GM12878 (cell line): Measurements from ENCODE around the gene RNLS. TPM values are rescaled to one million over a fixed set of nuclear protein-coding genes. Genes with fewer than 3 reads are reported as not detected.

Experiments
- CTCF ChIP-seq, 3 experiments: IDR thresholded peaks in 2 of 3; conservative IDR thresholded peaks in 1 of 3; 2 replicates each; pipeline ENCODE4 v1.5.1; 2011; ENCODE audit warnings: low read depth in 3 of 3, low read length in 3 of 3, mild to moderate bottlenecking in 3 of 3, control low read depth in 2 of 3, moderate library complexity in 2 of 3, inconsistent platforms in 1 of 3, mixed read lengths in 1 of 3; ENCODE audit not compliant: control insufficient read depth in 2 of 3, insufficient read depth in 1 of 3; ENCODE audit errors: extremely low read depth in 1 of 3
- ELK1 ChIP-seq: IDR thresholded peaks from 2 replicates; pipeline ENCODE4 v1.6.1; 2012; ENCODE audit warnings: low read depth, low read length, improper control_type of control experiment
- FOXM1 ChIP-seq: IDR thresholded peaks from 2 replicates; pipeline ENCODE4 v1.6.1; 2012; ENCODE audit warnings: low read depth, mild to moderate bottlenecking, inconsistent platforms, low read length, moderate library complexity
- MYC ChIP-seq: IDR thresholded peaks from 2 replicates; pipeline ENCODE4 v1.6.1; 2011; ENCODE audit warnings: mild to moderate bottlenecking, low read length, moderate library complexity, inconsistent platforms; ENCODE audit not compliant: insufficient read depth, insufficient replicate concordance, insufficient read length, severe bottlenecking
- polyA plus RNA-seq, 11 experiments: library from polyadenylated mRNA; depleted of rRNA in 4 of 11; unstranded in 6 of 11; stranded (reverse) in 5 of 11; fragments of >200 nt; fragmentation: Nextera tagmentation in 4 of 11; fragmentation: Illumina TruSeq in 1 of 11; extraction: Ambion mirVana in 4 of 11; extraction: Trizol in 1 of 11; gene quantifications; 1 replicate in 1 of 11; 2 replicates in 10 of 11; pipeline versions ENCODE4 v1.2.1 to v1.2.3, GENCODE V29; 2011 to 2016; ENCODE audit warnings: inconsistent platforms in 2 of 11, missing spikeins in 2 of 11, low read depth in 1 of 11
- total RNA-seq, 4 experiments: library from RNA; depleted of rRNA in 3 of 4; stranded (reverse); fragments of >200 nt in 3 of 4; fragmentation: Illumina TruSeq in 1 of 4; extraction: Trizol in 1 of 4; gene quantifications; 2 replicates each; pipeline versions ENCODE4 v1.2.1 to v1.2.3, GENCODE V29; 2013 to 2021
- TF ChIP-seq, protein P1 (sequence below): fragments of 450-650 bp; conservative IDR thresholded peaks from 2 replicates; pipeline ENCODE4 v1.6.1; 2017; ENCODE audit warnings: mild to moderate bottlenecking, moderate library complexity

The RNLS gene
- total and polyA plus RNA-seq, 10 of the 15 experiments (the other 5 are each of a cell fraction or from before 2014, with no cell fraction given), result 3.4 to 6.7 (median 4.6) TPM

DNA sequence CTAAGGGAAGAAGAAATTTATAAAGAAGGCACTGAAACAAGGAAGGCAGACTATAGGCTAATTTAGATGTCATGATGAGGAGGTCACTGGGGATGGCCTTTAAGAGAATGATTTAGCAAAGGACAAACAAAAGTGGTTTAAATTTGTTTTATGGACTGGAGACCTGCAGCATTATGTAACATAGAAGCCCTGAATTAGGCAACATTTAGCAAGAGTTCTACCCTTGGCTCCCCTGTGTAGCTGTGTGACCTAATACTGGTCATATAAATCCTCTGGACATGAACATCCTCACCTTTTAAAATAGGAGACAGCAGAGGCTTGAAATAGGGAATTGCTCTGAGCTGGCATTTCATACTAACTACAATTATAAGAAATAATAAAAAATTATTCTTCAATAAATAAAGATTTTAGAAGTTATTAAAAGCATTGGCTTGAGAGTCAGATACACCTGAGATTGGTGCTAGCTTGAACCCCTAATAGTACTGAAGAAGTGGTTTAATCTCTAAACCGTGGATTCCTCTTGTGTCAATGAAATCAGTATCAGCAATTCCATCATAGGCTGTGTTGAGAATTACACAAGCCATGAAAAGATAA, 48.9 kb downstream of the RNLS start (continued):
- TF ChIP-seq ELK1, result no peak
- no peak for TF ChIP-seq MYC
- no peak for TF ChIP-seq CTCF (IDR thresholded peaks at IDR 0.05 in 2 of 3, conservative IDR thresholded peaks at IDR 0.05 in 1 of 3; ENCODE audit: control insufficient read depth in 2 of 3, extremely low read depth in 1 of 3, insufficient read depth in 1 of 3, low read depth in 3 of 3, low read length in 3 of 3)
- no peak for TF ChIP-seq FOXM1
- TF ChIP-seq, protein P1, sequence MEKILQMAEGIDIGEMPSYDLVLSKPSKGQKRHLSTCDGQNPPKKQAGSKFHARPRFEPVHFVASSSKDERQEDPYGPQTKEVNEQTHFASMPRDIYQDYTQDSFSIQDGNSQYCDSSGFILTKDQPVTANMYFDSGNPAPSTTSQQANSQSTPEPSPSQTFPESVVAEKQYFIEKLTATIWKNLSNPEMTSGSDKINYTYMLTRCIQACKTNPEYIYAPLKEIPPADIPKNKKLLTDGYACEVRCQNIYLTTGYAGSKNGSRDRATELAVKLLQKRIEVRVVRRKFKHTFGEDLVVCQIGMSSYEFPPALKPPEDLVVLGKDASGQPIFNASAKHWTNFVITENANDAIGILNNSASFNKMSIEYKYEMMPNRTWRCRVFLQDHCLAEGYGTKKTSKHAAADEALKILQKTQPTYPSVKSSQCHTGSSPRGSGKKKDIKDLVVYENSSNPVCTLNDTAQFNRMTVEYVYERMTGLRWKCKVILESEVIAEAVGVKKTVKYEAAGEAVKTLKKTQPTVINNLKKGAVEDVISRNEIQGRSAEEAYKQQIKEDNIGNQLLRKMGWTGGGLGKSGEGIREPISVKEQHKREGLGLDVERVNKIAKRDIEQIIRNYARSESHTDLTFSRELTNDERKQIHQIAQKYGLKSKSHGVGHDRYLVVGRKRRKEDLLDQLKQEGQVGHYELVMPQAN, result no peak
